Brain microvascular endothelial cell (primary cell): ENCODE results near the gene ZNF804B.

Experiments used
- DNase-seq: peaks from one replicate; pipeline ENCODE4 v3.0.0-alpha.2; 2020
- H3K27ac ChIP-seq: fragments of 250-450 bp; sonication (Bioruptor Pico); 2 replicates; pipeline ENCODE4 v1.5.1; 2020; ENCODE audit warnings: mild to moderate bottlenecking, moderate library complexity
- H3K27me3 ChIP-seq: fragments of 250-450 bp; sonication (Bioruptor Pico); replicated peaks from 2 replicates; pipeline ENCODE4 v1.5.1; 2020; ENCODE audit warnings: mild to moderate bottlenecking
- H3K36me3 ChIP-seq: fragments of 250-450 bp; sonication (Bioruptor Pico); replicated peaks from 2 replicates; pipeline ENCODE4 v1.5.1; 2020; ENCODE audit warnings: mild to moderate bottlenecking
- H3K4me3 ChIP-seq: 2 replicates; pipeline ENCODE4 v1.5.1; 2011; ENCODE audit warnings: low read depth, mild to moderate bottlenecking, control low read depth, low read length, moderate library complexity
- CTCF ChIP-seq: IDR thresholded peaks from 2 replicates; pipeline ENCODE4 v1.5.1; 2011; ENCODE audit warnings: low read depth, mild to moderate bottlenecking, moderate library complexity, low read length, control low read depth, inconsistent platforms; ENCODE audit errors: missing control alignments
- in situ Hi-C: cut with HindIII; loops from 2 replicates; pipeline ENCODE4 v1.10.0; 2017; ENCODE audit warnings: low sequenced_read_pairs, low pct_ligation_motif_present

ZNF804B gene

GRCh38 chr7:88867158-88867557, 107.7 kb downstream of the ZNF804B start:
- Histone ChIP-seq H3K4me3 (no peak overlapping the region), H3K27ac (no peak overlapping the region), H3K36me3 (no peaks in the 10 kb centered on the region), H3K27me3 (no peaks in the 10 kb centered on the region)
- no peak for TF ChIP-seq CTCF
- in situ Hi-C loops = no loop called here
- DNase-seq = no peak

GRCh38 chr7:88868456-88868855, 109.0 kb downstream of the ZNF804B start:
- Histone ChIP-seq H3K36me3 (no peaks in the 10 kb centered on the region), H3K27me3 (no peaks in the 10 kb centered on the region), H3K27ac (no peak overlapping the region), H3K4me3 (no peak overlapping the region)
- TF ChIP-seq CTCF = no peak
- no peak for DNase-seq
- in situ Hi-C loops = no loop called here

GRCh38 chr7:88881136-88881535, 121.6 kb downstream of the ZNF804B start:
- no peak for TF ChIP-seq CTCF
- no peak for DNase-seq
- Histone ChIP-seq H3K4me3 (no peak overlapping the region), H3K36me3 (no peaks in the 10 kb centered on the region), H3K27me3 (no peaks in the 10 kb centered on the region), H3K27ac (no peak overlapping the region)
- in situ Hi-C loops = no loop called here

GRCh38 chr7:88885131-88885530, 125.6 kb downstream of the ZNF804B start:
- H3K27ac ChIP-seq = no peak overlapping the region
- no peaks in the 10 kb centered on the region for H3K36me3 ChIP-seq
- no peaks in the 10 kb centered on the region for H3K27me3 ChIP-seq
- TF ChIP-seq CTCF = no peak
- in situ Hi-C loops = no loop called here
- no peak for DNase-seq
- H3K4me3 ChIP-seq = no peak overlapping the region

- in situ Hi-C loops = no loop called here
- DNase-seq = no peak
Observed at GRCh38 chr7:88888684-88889083, 129.2 kb downstream of the ZNF804B start.

More at GRCh38 chr7:88888684-88889083, 129.2 kb downstream of the ZNF804B start:
- no peaks in the 10 kb centered on the region for H3K27me3 ChIP-seq
- no peak overlapping the region for H3K27ac ChIP-seq
- TF ChIP-seq CTCF = no peak
- H3K4me3 ChIP-seq = no peak overlapping the region
- H3K36me3 ChIP-seq = no peaks in the 10 kb centered on the region
